Neural progenitor cell (in vitro differentiated cells): ENCODE data around the gene SLC35E2B. TPM values are rescaled to one million over a fixed set of nuclear protein-coding genes. Genes with fewer than 3 reads are reported as not detected.

Experiments used
- DNase-seq: peaks from one replicate; pipeline ENCODE4 v3.0.0-alpha.2; 2016; ENCODE audit warnings: low spot score
- H2AFZ ChIP-seq: fragments of 200-600 bp; sonication (generic); replicated peaks from 2 replicates; pipeline ENCODE4 v1.6.1; 2016; ENCODE audit warnings: antibody characterized with exemption
- H3F3A ChIP-seq: fragments of 200-600 bp; sonication (generic); 2 replicates; pipeline ENCODE4 v1.6.1; 2016; ENCODE audit warnings: antibody characterized with exemption, low read depth
- H3K27ac ChIP-seq: fragments of 200-600 bp; sonication (generic); 2 replicates; pipeline ENCODE4 v1.5.1; 2016; ENCODE audit warnings: mild to moderate bottlenecking
- H3K27me3 ChIP-seq: fragments of 200-600 bp; sonication (generic); 2 replicates; pipeline ENCODE4 v1.6.1; 2016; ENCODE audit warnings: mild to moderate bottlenecking, moderate library complexity
- H3K36me3 ChIP-seq: fragments of 200-600 bp; sonication (generic); 2 replicates; pipeline ENCODE4 v1.5.1; 2016
- H3K4me1 ChIP-seq: fragments of 200-600 bp; sonication (generic); 2 replicates; pipeline ENCODE4 v1.6.1; 2016; ENCODE audit warnings: mixed run types
- H3K4me2 ChIP-seq: fragments of 200-600 bp; sonication (generic); 2 replicates; pipeline ENCODE4 v1.6.1; 2016
- H3K4me3 ChIP-seq: fragments of 200-600 bp; sonication (generic); 2 replicates; pipeline ENCODE4 v1.5.1; 2016
- H3K79me2 ChIP-seq: fragments of 200-600 bp; sonication (generic); 2 replicates; pipeline ENCODE4 v1.6.1; 2016; ENCODE audit warnings: low read depth
- H3K9ac ChIP-seq: fragments of 200-600 bp; sonication (generic); 2 replicates; pipeline ENCODE4 v1.6.1; 2016
- H3K9me3 ChIP-seq: fragments of 200-600 bp; sonication (generic); 2 replicates; pipeline ENCODE4 v1.5.1; 2016; ENCODE audit warnings: low read depth
- H4K20me1 ChIP-seq: fragments of 200-600 bp; sonication (generic); 2 replicates; pipeline ENCODE4 v1.6.1; 2016; ENCODE audit warnings: low read depth
- H3K27ac Mint-ChIP-seq: 3 replicates; pipeline ENCODE4 v1.8.0; 2021; ENCODE audit warnings: mixed read lengths
- H3K27me3 Mint-ChIP-seq: 2 replicates; pipeline ENCODE4 v1.8.0; 2022; ENCODE audit warnings: low read depth, mild to moderate bottlenecking, inconsistent platforms, moderate library complexity, mixed read lengths; ENCODE audit not compliant: insufficient read depth
- H3K36me3 Mint-ChIP-seq: 3 replicates; pipeline ENCODE4 v1.8.0; 2021; ENCODE audit warnings: mixed read lengths
- H3K4me1 Mint-ChIP-seq: 3 replicates; pipeline ENCODE4 v1.8.0; 2021; ENCODE audit warnings: mixed read lengths
- H3K4me3 Mint-ChIP-seq: 3 replicates; pipeline ENCODE4 v1.8.0; 2021; ENCODE audit warnings: mild to moderate bottlenecking, moderate library complexity, mixed read lengths
- H3K9me3 Mint-ChIP-seq: 3 replicates; pipeline ENCODE4 v1.8.0; 2020; ENCODE audit warnings: mixed read lengths
- CTCF ChIP-seq: fragments of 200-600 bp; sonication (generic); IDR thresholded peaks from 2 replicates; pipeline ENCODE4 v1.5.1; 2017; ENCODE audit warnings: antibody characterized with exemption, mild to moderate bottlenecking
- EZH2 ChIP-seq: fragments of 200-600 bp; sonication (generic); IDR thresholded peaks from 2 replicates; pipeline ENCODE4 v1.6.1; 2017; ENCODE audit warnings: antibody characterized with exemption, mild to moderate bottlenecking, moderate library complexity
- EZH2phosphoT487 ChIP-seq: fragments of 200-600 bp; sonication (generic); IDR thresholded peaks from 2 replicates; pipeline ENCODE4 v1.6.1; 2017; ENCODE audit warnings: antibody characterized with exemption
- total RNA-seq: library from RNA; depleted of rRNA; stranded (reverse); fragments of >200 nt; gene quantifications from 2 replicates; pipeline ENCODE4 v1.2.3, GENCODE V29; 2015; ENCODE audit warnings: low replicate concordance

The SLC35E2B gene
- total RNA-seq, 1 donor from 2014 or later = 49.4 TPM

GRCh38 chr1:1669468-1670440 is 22.8 kb downstream of the SLC35E2B start:
- H3K36me3 ChIP-seq = no peaks in the 10 kb centered on the region
- peaks cover 4% of the 10 kb centered on the region for H3K36me3 Mint-ChIP-seq

GRCh38 chr1:1666526-1666925 is 26.1 kb downstream of the SLC35E2B start:
- no peak overlapping the region for H3K4me3 ChIP-seq
- H3K36me3 ChIP-seq = no peaks in the 10 kb centered on the region
- Mint-ChIP-seq H3K4me1 (no peaks in the 10 kb centered on the region), H3K27me3 (no peaks in the 10 kb centered on the region), H3K9me3 (no peaks in the 10 kb centered on the region), H3K4me3 (no peak overlapping the region), H3K36me3 (peaks cover 3% of the 10 kb centered on the region), H3K27ac (no peak overlapping the region)
- H4K20me1 ChIP-seq = no peaks in the 10 kb centered on the region
- H3K9me3 ChIP-seq = no peaks in the 10 kb centered on the region
- H3K9ac ChIP-seq = no peak overlapping the region
- no peak overlapping the region for H3K27ac ChIP-seq
- no peaks in the 10 kb centered on the region for H3K27me3 ChIP-seq
- no peak for DNase-seq
- H2AFZ ChIP-seq = no peak overlapping the region
- peaks cover 9% of the 10 kb centered on the region for H3F3A ChIP-seq
- no peak overlapping the region for H3K4me2 ChIP-seq
- H3K4me1 ChIP-seq = no peaks in the 10 kb centered on the region
- TF ChIP-seq EZH2 (no peak), EZH2phosphoT487 (no peak), CTCF (no peak)
- H3K79me2 ChIP-seq = no peaks in the 10 kb centered on the region

More at GRCh38 chr1:1669468-1670440, 22.8 kb downstream of the SLC35E2B start:
- no peak overlapping the region for H2AFZ ChIP-seq
- H3K27ac Mint-ChIP-seq = no peak overlapping the region
- H3K27me3 Mint-ChIP-seq = no peaks in the 10 kb centered on the region
- H3K9me3 Mint-ChIP-seq = no peaks in the 10 kb centered on the region
- no peak overlapping the region for H3K9ac ChIP-seq
- no peaks in the 10 kb centered on the region for H3K27me3 ChIP-seq
- no peak overlapping the region for H3K4me2 ChIP-seq
- H3K27ac ChIP-seq = no peak overlapping the region
- no peak overlapping the region for H3K4me3 Mint-ChIP-seq
- no peaks in the 10 kb centered on the region for H3K9me3 ChIP-seq
- peaks cover 5% of the 10 kb centered on the region for H3F3A ChIP-seq
- no peak for DNase-seq
- H4K20me1 ChIP-seq = no peaks in the 10 kb centered on the region
- no peak overlapping the region for H3K4me3 ChIP-seq
- no peaks in the 10 kb centered on the region for H3K4me1 ChIP-seq
- TF ChIP-seq EZH2phosphoT487 (no peak), CTCF (no peak), EZH2 (no peak)
- H3K4me1 Mint-ChIP-seq = no peaks in the 10 kb centered on the region
- H3K79me2 ChIP-seq = no peaks in the 10 kb centered on the region

GRCh38 chr1:1665815-1666251 is 26.8 kb downstream of the SLC35E2B start:
- peak; percentile 60 for DNase-seq
- Histone ChIP-seq H3K27me3 (no peaks in the 10 kb centered on the region), H4K20me1 (no peaks in the 10 kb centered on the region), H3K79me2 (no peaks in the 10 kb centered on the region), H3K4me1 (no peaks in the 10 kb centered on the region), H3K9ac (no peak overlapping the region), H2AFZ (no peak overlapping the region), H3K27ac (no peak overlapping the region), H3K36me3 (no peaks in the 10 kb centered on the region), H3F3A (peaks cover 9% of the 10 kb centered on the region), H3K9me3 (no peaks in the 10 kb centered on the region), H3K4me2 (no peak overlapping the region), H3K4me3 (no peak overlapping the region)
- no peak for TF ChIP-seq EZH2
- peak; percentile 65 for TF ChIP-seq CTCF
- Mint-ChIP-seq H3K9me3 (no peaks in the 10 kb centered on the region), H3K36me3 (peaks cover 3% of the 10 kb centered on the region), H3K4me3 (no peak overlapping the region), H3K4me1 (no peaks in the 10 kb centered on the region), H3K27ac (no peak overlapping the region), H3K27me3 (no peaks in the 10 kb centered on the region)
